Epithelial cell of proximal tubule (primary cell): ENCODE measurements around the gene PARD3B. TPM values are rescaled to one million over a fixed set of nuclear protein-coding genes. Genes with fewer than 3 reads are reported as not detected.
A peak's percentile ranks its signal among the peaks of the same experiment; 100 is the strongest.

ENCODE experiments used
- DNase-seq: peaks from one replicate; pipeline ENCODE4 v3.0.0-alpha.2; 2011; ENCODE audit warnings: low read depth
- H3K4me3 ChIP-seq: 2 replicates; pipeline ENCODE4 v1.5.1; 2011; ENCODE audit warnings: low read depth, mild to moderate bottlenecking, low read length
- CTCF ChIP-seq: conservative IDR thresholded peaks from 2 replicates; pipeline ENCODE4 v1.5.1; 2012; ENCODE audit warnings: low read depth, mild to moderate bottlenecking, low read length
- total RNA-seq: library from RNA; depleted of rRNA; stranded (reverse); fragments of >200 nt; gene quantifications from 2 replicates; pipeline ENCODE4 v1.2.3, GENCODE V29; 2015

PARD3B gene
- total RNA-seq, 1 donor from 2014 or later, result 3.6 TPM

GRCh38 chr2:205643391-205643885, 1098.2 kb downstream of the PARD3B start:
- H3K4me3 ChIP-seq, result no peak overlapping the region
- TF ChIP-seq CTCF, result no peak
- no peak for DNase-seq

- H3K4me3 ChIP-seq, result no peak overlapping the region
- DNase-seq, result no peak
- TF ChIP-seq CTCF, result no peak
These were observed 1098.7 kb downstream of the PARD3B start for GRCh38 chr2:205644018-205644417.

- H3K4me3 ChIP-seq, result no peak overlapping the region
- TF ChIP-seq CTCF, result no peak
- DNase-seq, result no peak
These were observed 1101.4 kb downstream of the PARD3B start for GRCh38 chr2:205646680-205647079.

GRCh38 chr2:205650450-205650849, 1105.2 kb downstream of the PARD3B start:
- peak; percentile 52 for DNase-seq

GRCh38 chr2:205650931-205651330, 1105.7 kb downstream of the PARD3B start:
- TF ChIP-seq CTCF, result no peak
- no peak overlapping the region for H3K4me3 ChIP-seq
- DNase-seq, result no peak

More at GRCh38 chr2:205650450-205650849, 1105.2 kb downstream of the PARD3B start:
- H3K4me3 ChIP-seq, result no peak overlapping the region
- TF ChIP-seq CTCF, result no peak

- DNase-seq, result no peak
- no peak overlapping the region for H3K4me3 ChIP-seq
- no peak for TF ChIP-seq CTCF
These were observed 1106.4 kb downstream of the PARD3B start for GRCh38 chr2:205651719-205652118.

- no peak overlapping the region for H3K4me3 ChIP-seq
- no peak for TF ChIP-seq CTCF
- DNase-seq, result peak; percentile 65
These were observed 1109.8 kb downstream of the PARD3B start for GRCh38 chr2:205654878-205655605.
